ENCODE data around the gene DDX42.
A peak's percentile ranks its signal among the peaks of the same experiment; 100 is the strongest.
"Not testable (repeated sequence)": the region's sequence is repeated elsewhere in the genome, so short reads cannot be mapped to it uniquely, and the experiment has no call there.

The DDX42 gene

DNA sequence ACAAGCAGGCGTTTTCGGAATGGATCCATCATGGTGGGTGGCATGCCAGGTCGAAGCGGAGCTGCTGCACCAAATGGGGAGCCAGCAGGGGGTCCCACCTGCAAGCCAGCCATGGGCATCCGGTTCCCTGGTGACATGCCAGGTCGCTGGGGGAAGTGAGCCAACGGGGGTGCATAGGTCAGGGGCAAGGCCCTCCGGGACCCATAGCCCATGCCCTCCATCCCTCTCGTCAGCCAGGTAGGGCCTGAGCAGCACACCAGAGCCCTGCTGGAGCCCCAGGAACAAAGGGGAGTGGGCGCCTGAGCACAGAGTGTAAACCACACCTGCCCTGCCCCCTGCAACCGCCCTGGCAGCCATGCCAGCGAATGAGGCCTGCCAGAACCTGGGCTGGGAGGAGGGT, 63.5 kb downstream of the DDX42 start:
- no peak for DNase-seq (ENCODE audit: low read depth in 1 of 2, low spot score in 1 of 2)

GRCh38 chr17:63837962-63838600, 64.1 kb downstream of the DDX42 start:
- DNase-seq (ENCODE audit: low read depth in 1 of 2, low spot score in 1 of 2): no peak

- no peak for DNase-seq (ENCODE audit: low read depth in 1 of 2, low spot score in 1 of 2)
These were observed 64.7 kb downstream of the DDX42 start for GRCh38 chr17:63838631-63839171.

DNA sequence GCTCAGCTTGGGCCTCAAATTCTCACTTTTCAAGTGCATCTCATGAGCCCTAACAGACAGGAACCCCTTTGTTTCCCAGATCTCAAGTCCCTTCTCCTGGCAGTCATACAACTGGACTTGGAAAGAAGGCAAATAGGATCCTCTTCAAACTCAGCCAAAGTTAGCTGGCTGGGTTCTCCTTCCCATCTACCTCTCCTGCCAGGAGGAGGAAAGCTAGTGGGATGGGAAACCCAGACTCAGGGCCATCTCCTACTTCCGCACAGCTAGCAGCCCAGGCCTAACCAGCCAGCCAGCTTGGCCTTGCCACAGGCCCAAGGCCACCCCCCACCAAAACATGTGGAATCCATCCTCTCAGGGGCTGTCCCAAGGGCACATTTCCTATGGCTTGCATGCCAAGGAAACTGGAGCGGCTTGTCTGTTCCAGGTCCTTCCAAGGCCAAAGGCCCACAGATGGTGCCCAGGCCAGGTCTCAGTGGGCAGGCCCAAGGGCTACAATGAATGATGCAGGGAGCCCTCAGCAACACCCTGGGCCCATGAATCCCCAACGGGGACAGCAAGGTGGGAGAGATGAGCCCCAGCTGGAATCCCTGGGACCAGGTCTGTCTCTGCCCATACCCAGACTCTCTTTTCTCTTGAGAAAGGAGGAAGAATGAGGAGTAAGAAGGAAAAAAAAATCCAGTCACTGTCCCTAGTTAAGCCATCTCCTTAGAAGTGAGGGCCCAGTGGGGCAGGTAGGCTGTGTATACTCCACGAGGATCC, 66.8 kb downstream of the DDX42 start:
- DNase-seq (ENCODE audit: low read depth in 1 of 2, low spot score in 1 of 2): no peak

DNA sequence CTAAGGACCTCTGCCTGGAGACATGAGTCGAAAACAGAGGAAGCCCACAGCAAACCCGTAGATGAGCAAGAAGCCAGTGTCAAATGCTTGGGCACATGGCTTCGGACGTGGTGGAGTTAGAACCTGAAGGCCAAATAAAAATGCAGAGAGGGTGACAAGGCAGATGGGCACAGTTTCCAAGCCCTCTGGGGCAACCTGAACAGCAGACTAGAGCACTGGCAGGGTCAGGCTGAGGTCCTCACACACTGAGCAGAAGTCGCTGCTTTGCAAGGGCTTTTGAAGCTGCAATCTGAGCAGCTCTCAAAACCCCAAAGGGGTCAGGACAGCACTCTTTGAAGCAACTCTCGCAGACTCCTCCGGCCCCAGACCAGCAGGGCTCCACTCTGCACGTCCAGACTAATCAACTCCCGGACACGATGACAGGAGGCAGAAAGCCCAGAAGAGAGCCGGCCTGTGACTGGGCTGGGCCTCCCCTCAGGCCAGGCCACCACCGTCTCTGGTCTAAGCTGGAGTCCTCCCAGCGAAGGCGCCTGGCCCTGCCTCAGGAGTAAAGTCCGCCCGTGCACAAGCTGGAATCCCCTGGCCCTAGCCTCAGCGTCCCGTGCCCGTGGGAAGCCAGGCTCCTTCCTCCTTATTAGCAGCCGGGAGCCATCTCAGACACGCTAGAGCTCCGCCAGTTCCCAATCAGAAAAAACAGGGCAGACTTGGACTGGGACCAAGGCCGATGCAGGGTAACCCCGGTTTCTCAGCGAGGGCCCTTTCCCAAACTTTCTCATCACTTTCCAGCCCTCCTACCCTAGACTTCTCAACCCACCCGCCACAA, 67.6 kb downstream of the DDX42 start:
- DNase-seq (ENCODE audit: low read depth in 1 of 2, low spot score in 1 of 2): no peak

DNA sequence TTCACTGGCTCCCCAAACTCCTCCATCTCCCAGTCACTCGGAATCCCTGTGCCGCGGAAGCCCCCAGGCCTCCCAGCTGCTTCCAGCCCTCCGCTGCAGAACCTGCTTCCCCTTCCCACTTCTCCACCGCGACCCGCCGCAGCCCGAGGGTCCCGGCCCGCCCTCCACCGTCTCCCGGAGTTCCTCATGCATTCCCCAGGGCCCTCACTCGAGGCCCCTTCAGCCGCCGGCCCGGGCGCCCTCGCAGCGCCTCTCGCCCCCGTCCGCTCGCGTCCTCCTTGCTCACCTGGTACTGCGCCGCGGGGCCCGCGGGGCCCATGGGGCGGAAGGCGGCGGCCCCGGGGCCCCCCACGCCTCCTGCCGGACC, 68.2 kb downstream of the DDX42 start:
- DNase-seq (ENCODE audit: low read depth in 1 of 2, low spot score in 1 of 2): peak in 1 of 2 donors; percentile 21

GRCh38 chr17:63842540-63843386, 68.8 kb downstream of the DDX42 start, which contains the start of gene SMARCD2:
Gene SMARCD2 (minus strand): TSS chr17:63842685. CDS start chr17:63842674, 11 bp downstream.
- peak; percentile 97 to 99 for DNase-seq (ENCODE audit: low read depth in 1 of 2, low spot score in 1 of 2)

- not testable (repeated sequence) for DNase-seq (ENCODE audit: low read depth in 1 of 2, low spot score in 1 of 2)
These were observed 69.5 kb downstream of the DDX42 start for GRCh38 chr17:63843387-63843888.

- no peak for DNase-seq (ENCODE audit: low read depth in 1 of 2, low spot score in 1 of 2)
These were observed 70.1 kb downstream of the DDX42 start for GRCh38 chr17:63843910-63844677.

DNA sequence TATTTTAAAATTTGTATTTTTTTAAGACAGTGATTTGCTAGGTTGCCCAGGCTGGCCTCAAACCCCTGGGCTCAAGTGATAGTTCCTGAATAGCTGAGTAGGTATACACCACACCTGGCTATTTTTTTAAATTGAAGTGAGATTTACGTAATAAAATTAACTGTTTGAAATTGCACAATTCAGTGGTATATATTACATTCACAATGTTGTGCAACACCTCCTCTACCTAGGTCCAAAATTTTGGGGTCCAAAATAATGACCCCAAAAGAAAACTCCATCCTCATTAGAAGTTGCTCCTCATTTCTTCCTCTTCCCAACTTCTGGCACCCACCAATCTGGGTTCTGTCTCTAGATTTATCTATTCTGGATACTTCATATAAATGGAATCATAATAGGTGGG, 71.5 kb downstream of the DDX42 start:
- DNase-seq (ENCODE audit: low read depth in 1 of 2, low spot score in 1 of 2): no peak

- DNase-seq (ENCODE audit: low read depth in 1 of 2, low spot score in 1 of 2): no peak
These were observed 73.7 kb downstream of the DDX42 start for GRCh38 chr17:63847525-63848249.

- DNase-seq (ENCODE audit: low read depth in 1 of 2, low spot score in 1 of 2): peak; percentile 95 to 96
These were observed 75.1 kb downstream of the DDX42 start for GRCh38 chr17:63848834-63849689.

- no peak for DNase-seq (ENCODE audit: low read depth in 1 of 2, low spot score in 1 of 2)
These were observed 76.4 kb downstream of the DDX42 start for GRCh38 chr17:63850401-63850800.

DNA sequence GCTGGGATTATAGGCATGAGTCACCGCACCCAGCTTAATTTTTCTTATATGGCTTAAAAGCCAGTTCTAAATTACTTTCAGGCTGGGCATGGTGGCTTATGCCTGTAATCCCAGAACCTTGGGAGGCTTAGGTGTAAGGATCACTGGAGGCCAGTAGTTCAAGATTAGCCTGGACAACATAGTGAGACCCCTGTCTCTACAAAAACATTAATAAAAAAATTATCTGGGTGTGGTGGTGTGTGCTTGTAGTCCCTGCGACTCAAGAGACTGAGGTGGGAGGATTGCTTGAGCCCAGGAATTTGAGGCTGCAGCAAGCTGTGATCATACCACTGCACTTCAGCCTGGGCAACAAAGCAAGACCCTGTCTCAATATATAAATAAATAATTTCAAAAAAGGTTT, 79.3 kb downstream of the DDX42 start:
- DNase-seq (ENCODE audit: low read depth in 1 of 2, low spot score in 1 of 2): no peak

- DNase-seq (ENCODE audit: low read depth in 1 of 2, low spot score in 1 of 2): no peak
These were observed 80.7 kb downstream of the DDX42 start for GRCh38 chr17:63854709-63855108.

- DNase-seq (ENCODE audit: low read depth in 1 of 2, low spot score in 1 of 2): no peak
These were observed 81.2 kb downstream of the DDX42 start for GRCh38 chr17:63855185-63855584.

GRCh38 chr17:63856425-63856824, 82.5 kb downstream of the DDX42 start:
- DNase-seq (ENCODE audit: low read depth in 1 of 2, low spot score in 1 of 2): not testable (repeated sequence)

- DNase-seq (ENCODE audit: low read depth in 1 of 2, low spot score in 1 of 2): no peak
These were observed 85.3 kb downstream of the DDX42 start for GRCh38 chr17:63859257-63859656.
